Stimulated activated CD4-positive, alpha-beta T cell treated with anti-CD3 and anti-CD28 coated beads, Interleukin-15, amount 100 ng/mL, for 1 hour (primary cell): ENCODE data around the gene UGT2A3.
"Not testable (repeated sequence)": the region's sequence is repeated elsewhere in the genome, so short reads cannot be mapped to it uniquely, and the experiment has no call there.

Experiments
- DNase-seq, 2 donors: peaks; one replicate each; pipeline ENCODE4 v3.0.0-alpha.2; 2020; ENCODE audit warnings: low read depth in 1 of 2, low spot score in 1 of 2

The UGT2A3 gene

GRCh38 chr4:68951078-68951805 lies at the start of gene UGT2A3:
Gene UGT2A3 (minus strand): TSS chr4:68951804. CDS start chr4:68951760, 44 bp downstream.
- DNase-seq = no peak

DNA sequence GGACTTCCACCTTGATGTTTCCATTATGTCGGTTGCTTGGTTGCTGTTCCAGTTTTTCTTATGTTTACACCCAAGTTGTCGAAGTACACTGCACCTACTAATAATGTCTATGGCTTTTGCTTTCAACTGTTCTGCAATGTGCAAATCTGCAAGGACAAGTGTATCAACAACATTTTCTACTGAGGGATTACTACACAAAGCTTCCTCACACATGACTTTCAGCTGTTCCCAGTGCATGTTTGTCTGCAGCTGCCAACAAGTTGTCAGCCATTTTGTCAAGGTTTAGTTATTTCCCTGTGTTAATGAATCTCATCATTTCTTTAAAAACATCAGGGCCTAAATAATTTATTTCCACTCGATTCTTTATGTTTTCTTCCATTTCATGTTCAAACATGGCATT lies 45.4 kb upstream of the UGT2A3 start:
- no peak for DNase-seq

- no peak for DNase-seq
Measured at GRCh38 chr4:68995292-68995691, 43.7 kb upstream of the UGT2A3 start.

GRCh38 chr4:68987007-68987406 lies 35.4 kb upstream of the UGT2A3 start:
- DNase-seq = no peak

DNA sequence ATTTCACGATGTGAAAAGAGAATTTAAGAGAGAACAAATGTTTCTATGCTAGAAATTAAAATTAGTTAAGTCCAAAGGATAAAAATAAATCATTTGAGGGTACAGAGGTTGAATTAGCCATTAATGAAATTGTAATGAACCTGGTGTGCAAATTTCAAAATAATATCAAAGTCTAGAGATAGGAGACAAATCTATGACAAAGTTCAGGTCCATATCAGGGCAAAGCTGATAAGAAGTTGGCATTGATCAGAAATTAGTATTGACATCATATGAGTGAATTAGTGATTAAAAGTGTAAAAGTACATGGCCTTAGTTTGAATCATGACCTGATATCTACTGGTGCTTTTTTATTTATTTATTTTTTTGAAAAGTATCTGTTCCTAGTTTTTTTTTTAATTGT lies 33.8 kb upstream of the UGT2A3 start:
- no peak for DNase-seq

DNA sequence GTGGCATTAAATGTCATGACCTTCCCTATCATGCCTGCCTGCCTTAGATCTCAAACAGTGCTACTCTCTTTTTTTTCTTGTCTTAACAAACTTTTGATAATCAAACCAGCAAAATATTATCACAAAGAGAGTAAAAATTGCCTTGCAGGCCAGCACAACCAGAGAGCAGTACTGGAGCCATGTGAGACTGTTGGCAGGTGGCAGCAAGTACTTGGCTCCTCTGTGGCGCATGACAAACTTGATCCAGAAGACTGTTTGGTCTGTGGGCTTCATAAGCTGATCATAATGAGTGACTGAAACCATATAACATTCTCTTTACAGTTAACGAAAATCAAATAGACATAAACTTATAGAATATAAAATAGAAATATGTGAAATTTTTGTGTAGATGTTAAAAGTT lies 33.3 kb upstream of the UGT2A3 start:
- DNase-seq = no peak

DNA sequence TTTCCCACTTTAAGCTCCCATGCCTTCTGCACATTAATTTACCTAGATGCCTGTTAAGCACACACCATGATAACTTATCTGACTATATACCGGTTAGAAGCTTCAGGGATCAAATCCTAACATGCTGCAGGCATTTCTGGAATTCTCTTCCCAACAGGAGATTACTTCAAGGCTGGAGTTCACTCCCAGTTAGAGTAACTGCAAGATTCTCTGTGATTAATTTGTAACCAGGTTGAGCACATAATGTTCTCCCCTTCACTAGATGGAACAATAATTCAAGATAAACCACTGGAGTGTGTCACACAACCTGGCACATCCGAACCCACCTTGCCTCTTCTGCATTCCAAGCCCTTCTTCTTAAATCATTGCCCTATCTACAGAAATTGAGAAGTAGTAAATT lies 11.8 kb upstream of the UGT2A3 start:
- no peak for DNase-seq

DNA sequence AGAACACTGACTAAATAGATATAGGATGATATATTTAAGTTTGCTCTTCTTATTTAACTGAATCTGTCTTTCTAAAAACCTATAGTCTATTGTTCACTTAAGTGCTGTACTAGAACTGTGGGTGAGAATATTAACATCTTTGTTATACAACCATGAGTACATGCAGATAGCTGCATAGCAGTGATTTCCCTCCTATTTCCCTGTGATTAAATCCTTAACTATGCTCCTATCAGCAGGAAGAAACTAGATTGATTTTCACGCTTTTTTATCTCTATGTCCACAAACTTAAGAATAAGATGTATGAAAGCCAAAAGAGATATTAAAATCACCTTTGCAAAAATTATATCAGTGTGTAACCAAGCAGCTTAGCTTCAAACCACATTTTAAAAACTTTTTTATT lies 11.3 kb upstream of the UGT2A3 start:
- no peak for DNase-seq

DNA sequence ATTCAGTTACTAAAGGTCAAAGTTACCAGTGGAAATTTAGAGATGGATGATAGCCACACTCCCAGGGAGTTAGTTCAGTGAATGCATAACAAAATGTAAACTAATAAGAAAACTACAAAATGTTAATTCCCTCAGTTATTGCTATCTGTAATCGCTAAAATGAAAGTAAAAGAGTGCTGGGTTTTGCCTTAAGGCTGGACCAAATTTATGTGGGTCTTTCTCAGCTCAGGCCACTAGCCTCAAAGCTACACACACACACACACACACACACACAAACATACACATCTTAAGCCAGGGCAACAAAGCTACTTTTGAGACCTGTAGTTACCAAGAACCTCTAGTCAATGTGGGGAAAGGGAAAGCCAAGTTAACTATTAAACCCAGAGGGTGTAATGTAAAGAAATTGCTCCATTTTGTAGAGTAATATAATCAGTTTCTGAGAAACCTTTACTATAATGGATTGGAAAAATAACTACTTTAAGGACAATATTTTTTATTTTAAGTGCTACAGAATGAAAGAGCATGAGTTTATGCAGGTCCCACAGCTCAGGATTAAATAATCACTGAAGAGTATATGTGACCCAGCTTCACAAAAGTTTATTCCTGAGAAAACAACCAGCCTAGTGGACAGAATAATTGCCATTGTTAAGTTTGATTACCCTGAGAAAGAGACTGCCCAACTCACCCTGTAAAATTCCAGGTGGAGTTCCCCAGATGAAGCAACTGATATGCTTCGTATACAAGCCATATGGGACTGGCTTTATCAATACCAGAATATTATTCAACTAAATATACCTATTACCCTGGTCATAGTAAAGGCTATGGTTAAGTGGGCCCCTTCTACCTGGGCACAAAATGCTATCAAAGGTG lies 8.9 kb upstream of the UGT2A3 start:
- DNase-seq = no peak

- DNase-seq = not testable (repeated sequence)
Measured at GRCh38 chr4:68959085-68959484, 7.5 kb upstream of the UGT2A3 start.

GRCh38 chr4:68954126-68954525 lies 2.5 kb upstream of the UGT2A3 start:
- no peak for DNase-seq

DNA sequence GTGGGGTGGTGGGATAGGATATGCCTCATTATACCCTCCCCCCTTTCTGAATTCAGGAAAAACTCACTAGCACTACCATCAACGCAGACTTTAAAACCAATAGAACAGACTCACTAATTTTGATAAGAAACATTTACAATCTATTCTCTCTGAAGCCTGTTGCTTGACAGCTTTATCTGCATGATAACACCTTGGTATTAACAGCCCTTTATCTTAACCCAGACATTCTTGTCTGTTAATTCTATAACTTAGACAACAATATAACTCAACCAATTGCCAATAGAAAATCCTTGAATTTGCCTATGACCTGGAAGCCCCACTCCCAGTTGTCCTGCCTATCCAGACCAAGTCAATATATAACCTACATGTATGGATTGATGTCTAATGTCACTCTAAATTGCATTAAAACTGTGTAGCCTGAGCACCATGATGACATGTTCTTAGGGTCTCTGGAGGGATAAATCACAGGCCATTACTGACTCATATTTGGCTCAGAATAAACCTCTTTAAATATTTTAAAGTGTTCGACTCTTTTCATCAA lies 1.5 kb upstream of the UGT2A3 start:
- no peak for DNase-seq

- no peak for DNase-seq
Measured at GRCh38 chr4:68951806-68952585, 392 bp upstream of the UGT2A3 start.

DNA sequence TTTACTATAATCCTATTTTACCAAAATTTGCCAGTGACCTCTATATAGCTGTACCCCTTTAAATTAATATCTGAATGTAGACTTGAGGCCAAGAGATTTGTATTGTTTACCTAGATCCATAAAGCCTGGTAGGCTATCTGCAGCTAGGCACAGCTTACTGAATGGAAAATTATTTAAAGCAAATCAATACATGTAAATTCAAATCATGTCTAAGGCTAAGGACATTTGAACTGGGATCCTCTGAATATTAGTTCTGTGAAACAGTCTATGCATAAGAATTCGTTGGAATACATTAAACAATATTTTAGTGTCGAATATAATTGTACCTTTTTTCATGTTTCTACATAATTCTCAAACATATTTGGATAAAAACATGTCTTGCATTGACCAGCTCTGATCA lies 1.6 kb downstream of the UGT2A3 start:
- no peak for DNase-seq

DNA sequence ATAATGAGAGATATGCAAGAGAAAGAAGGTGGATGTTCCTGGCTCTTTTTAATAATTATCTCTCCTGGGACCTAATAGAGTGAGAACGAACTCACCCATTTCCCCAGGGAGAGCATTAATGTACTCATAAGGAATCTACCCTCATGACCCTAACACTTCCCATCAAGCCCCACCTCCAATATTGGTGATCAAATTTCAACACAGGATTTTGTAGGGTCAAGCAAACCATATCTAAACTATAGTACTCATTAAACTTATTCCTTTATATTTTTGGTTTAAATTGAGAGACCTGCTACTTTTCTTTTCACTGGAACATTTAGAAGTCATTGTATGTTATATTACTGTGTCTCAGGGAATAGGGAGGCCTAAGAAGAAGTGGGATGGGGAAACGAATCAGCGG lies 2.6 kb downstream of the UGT2A3 start:
- DNase-seq = no peak

GRCh38 chr4:68948044-68948743 lies 3.4 kb downstream of the UGT2A3 start:
- no peak for DNase-seq

DNA sequence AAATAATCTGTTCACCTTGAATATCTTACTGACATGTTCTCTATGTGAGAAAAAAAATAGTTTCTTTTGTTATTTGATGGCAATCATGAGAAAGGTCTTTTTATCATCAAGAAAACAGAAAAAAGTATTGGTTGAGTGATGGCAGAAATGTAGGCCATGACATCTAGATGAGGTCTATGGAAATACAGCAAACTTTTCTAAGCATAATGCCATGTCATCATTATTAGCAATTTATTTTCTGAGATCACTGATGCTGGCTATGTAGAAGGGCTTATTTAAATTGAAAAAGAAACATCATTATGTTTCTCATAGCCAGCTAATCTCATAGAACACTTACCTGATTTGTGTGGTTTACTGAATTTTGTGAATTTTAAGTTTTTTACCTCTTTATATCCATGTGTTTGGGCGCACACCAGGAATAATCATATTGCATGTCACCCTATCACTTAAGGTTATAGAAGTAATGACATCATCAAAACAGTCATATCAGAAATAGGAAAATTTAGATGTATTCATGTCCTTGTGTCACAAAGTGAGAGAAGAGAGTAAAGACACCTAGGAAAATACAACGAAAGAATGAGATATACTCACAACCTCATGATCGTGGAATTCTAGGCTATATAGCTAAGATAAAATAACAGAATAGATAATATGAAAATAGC lies 22.4 kb downstream of the UGT2A3 start:
- no peak for DNase-seq

DNA sequence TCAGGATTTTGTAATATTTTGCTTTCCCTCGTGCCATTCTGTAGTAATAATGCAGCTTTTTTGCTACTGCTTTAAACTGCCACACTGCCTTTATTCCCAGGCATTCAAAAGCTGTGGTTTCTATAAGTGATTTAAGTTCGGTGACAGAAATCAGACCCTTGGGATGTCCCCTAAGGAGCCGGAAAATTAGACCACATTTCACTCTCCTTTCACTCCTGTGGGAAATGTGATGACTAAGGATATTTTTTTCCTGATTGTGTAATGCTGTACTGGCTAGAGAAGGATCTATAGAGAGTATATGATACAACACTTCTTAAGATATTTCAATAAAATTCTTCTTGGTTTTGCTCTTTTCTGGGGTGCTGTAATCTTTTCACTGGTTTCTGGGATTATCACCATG lies 24.4 kb downstream of the UGT2A3 start:
- DNase-seq = no peak

GRCh38 chr4:68922202-68922601 lies 29.4 kb downstream of the UGT2A3 start:
- not testable (repeated sequence) for DNase-seq

- DNase-seq = no peak
Measured at GRCh38 chr4:68921051-68921450, 30.6 kb downstream of the UGT2A3 start.
